SJSA1 (cell line): ENCODE data around the gene DNLZ. TPM values are rescaled to one million over a fixed set of nuclear protein-coding genes. Genes with fewer than 3 reads are reported as not detected.
A peak's percentile ranks its signal among the peaks of the same experiment; 100 is the strongest.

Experiments used
- DNase-seq, 2 experiments: peaks; one replicate each; pipeline ENCODE4 v3.0.0-alpha.2; 2015 to 2020; ENCODE audit warnings: low spot score in 2 of 2, low read depth in 1 of 2
- H3K27ac ChIP-seq: fragments of 250-450 bp; sonication (Bioruptor Pico); 2 replicates; pipeline ENCODE4 v1.5.1; 2020; ENCODE audit warnings: mild to moderate bottlenecking, moderate library complexity
- H3K27me3 ChIP-seq: fragments of 250-450 bp; sonication (Bioruptor Pico); replicated peaks from 2 replicates; pipeline ENCODE4 v1.5.1; 2020; ENCODE audit warnings: mild to moderate bottlenecking, moderate library complexity
- H3K36me3 ChIP-seq: fragments of 250-450 bp; sonication (Bioruptor Pico); 2 replicates; pipeline ENCODE4 v1.5.1; 2020; ENCODE audit warnings: mild to moderate bottlenecking
- H3K4me1 ChIP-seq: fragments of 250-450 bp; sonication (Bioruptor Pico); replicated peaks from 2 replicates; pipeline ENCODE4 v1.6.1; 2021; ENCODE audit warnings: mild to moderate bottlenecking
- H3K4me3 ChIP-seq: fragments of 250-450 bp; sonication (Bioruptor Pico); 2 replicates; pipeline ENCODE4 v1.5.1; 2020; ENCODE audit warnings: mild to moderate bottlenecking
- H3K9me3 ChIP-seq: fragments of 250-450 bp; sonication (Bioruptor Pico); replicated peaks from 2 replicates; pipeline ENCODE4 v1.5.1; 2020; ENCODE audit warnings: mild to moderate bottlenecking
- total RNA-seq: library from RNA; depleted of rRNA; stranded (reverse); fragments of >200 nt; shearing (Covaris generic); gene quantifications from 2 replicates; pipeline ENCODE4 v1.2.3, GENCODE V29; 2014

Gene DNLZ
- total RNA-seq, 1 experiment from 2014 or later, result 43.0 TPM

DNA sequence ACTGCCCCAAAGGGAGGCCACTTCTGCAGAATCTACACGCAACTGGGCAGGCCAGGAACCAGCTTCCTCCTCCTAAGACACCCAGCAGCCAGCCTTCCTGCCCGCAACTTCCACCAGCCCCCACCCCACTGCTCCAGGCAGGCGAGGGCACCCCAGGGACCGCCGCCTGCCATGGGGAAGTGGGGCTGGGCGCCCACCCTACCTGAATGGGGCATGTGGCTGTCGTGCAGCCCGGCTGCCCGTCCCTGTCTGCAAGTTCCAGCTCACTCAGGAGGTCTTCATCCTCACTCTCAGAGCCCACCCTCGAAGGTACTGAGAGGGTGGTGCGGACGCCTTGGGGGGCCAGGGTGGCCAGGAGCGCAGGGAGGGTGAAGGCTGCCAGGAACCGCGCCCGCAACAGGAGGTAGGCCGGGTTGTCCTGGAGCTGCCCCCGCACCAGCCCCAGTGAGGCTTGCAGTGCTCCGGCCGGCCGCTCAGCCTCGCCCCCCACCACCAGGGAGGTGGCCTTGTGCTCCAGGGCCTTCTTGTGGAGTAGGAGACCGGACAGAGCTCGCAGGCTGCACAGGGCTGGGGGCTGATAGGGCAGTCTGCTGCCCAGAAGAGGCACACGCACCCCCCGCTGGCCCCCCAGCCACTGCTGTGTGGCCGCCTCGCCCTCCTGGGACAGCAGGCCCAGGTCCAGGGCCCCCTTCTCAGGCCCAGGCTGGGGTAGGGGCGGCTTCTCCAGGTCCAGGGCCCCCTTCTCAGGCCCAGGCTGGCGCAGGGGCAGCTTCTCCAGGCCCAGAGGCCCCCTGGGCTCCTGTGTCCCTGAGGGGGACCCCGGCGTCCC is 14.0 kb upstream of the DNLZ start:
- Histone ChIP-seq H3K36me3 (peaks cover 31% of the 10 kb centered on the region), H3K27me3 (no peaks in the 10 kb centered on the region), H3K9me3 (no peaks in the 10 kb centered on the region), H3K4me3 (no peak overlapping the region), H3K27ac (no peak overlapping the region), H3K4me1 (peaks cover 9% of the 10 kb centered on the region)
- DNase-seq, result no peak

DNA sequence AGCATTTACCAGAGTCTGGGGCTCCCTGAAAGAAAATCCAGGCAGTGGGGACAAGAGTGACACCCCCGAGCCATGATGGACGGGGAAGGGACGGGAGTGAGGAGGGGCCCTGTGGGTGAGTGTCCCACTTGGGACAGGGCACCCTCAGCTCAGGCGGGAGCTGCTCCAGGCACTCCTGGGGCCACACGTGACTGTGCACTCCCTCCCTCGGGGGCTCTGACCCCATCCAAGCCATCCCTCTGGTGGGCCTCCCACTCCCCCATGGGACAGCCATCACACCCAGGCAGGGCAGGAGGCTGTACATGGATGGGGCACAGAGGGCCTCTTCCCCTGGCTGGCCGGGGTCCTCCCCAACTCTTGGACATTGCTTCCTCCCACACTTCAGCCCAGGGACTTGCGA is 12.9 kb upstream of the DNLZ start:
- no peak for DNase-seq
- H3K36me3 ChIP-seq, result peaks cover 20% of the 10 kb centered on the region
- no peak overlapping the region for H3K27ac ChIP-seq
- H3K4me3 ChIP-seq, result no peak overlapping the region
- H3K4me1 ChIP-seq, result peaks cover 16% of the 10 kb centered on the region
- H3K9me3 ChIP-seq, result no peaks in the 10 kb centered on the region
- no peaks in the 10 kb centered on the region for H3K27me3 ChIP-seq

- Histone ChIP-seq H3K27ac (no peak overlapping the region), H3K4me1 (peaks cover 16% of the 10 kb centered on the region), H3K9me3 (no peaks in the 10 kb centered on the region), H3K4me3 (no peak overlapping the region), H3K27me3 (no peaks in the 10 kb centered on the region), H3K36me3 (peaks cover 10% of the 10 kb centered on the region)
- no peak for DNase-seq
Observed at GRCh38 chr9:136375096-136375495, 11.6 kb upstream of the DNLZ start.

DNA sequence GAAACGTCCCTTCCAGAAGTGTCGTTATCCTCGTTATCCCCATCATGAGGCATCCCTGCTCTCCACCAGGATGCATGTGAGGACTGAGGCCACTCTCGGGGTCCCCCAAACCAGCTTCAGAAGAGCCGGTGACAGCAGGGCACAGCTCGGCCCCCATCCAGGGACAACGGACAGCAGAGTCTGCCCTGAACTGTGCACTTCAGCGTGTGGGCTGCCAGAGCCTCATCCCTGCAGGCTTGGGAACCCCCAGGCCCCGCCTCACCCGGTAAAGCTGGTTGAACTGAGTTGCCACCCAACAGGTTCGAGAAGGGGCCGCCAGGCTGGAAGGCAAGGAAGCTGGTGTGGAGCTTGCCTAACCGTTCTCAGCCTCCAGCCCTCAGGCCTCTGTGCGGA is 10.6 kb upstream of the DNLZ start:
- Histone ChIP-seq H3K4me1 (peaks cover 16% of the 10 kb centered on the region), H3K27me3 (no peaks in the 10 kb centered on the region), H3K36me3 (peaks cover 7% of the 10 kb centered on the region), H3K4me3 (no peak overlapping the region), H3K9me3 (no peaks in the 10 kb centered on the region), H3K27ac (no peak overlapping the region)
- DNase-seq, result no peak

- no peak for DNase-seq
- H3K27ac ChIP-seq, result no peak within 1 kb of the TSS
Observed at GRCh38 chr9:136373300-136374182, 10.0 kb upstream of the DNLZ start, which contains the start of gene CARD9. Gene CARD9, minus strand, starts transcription at chr9:136373669. Its CDS starts 1,591 bp downstream, at chr9:136372078.

DNA sequence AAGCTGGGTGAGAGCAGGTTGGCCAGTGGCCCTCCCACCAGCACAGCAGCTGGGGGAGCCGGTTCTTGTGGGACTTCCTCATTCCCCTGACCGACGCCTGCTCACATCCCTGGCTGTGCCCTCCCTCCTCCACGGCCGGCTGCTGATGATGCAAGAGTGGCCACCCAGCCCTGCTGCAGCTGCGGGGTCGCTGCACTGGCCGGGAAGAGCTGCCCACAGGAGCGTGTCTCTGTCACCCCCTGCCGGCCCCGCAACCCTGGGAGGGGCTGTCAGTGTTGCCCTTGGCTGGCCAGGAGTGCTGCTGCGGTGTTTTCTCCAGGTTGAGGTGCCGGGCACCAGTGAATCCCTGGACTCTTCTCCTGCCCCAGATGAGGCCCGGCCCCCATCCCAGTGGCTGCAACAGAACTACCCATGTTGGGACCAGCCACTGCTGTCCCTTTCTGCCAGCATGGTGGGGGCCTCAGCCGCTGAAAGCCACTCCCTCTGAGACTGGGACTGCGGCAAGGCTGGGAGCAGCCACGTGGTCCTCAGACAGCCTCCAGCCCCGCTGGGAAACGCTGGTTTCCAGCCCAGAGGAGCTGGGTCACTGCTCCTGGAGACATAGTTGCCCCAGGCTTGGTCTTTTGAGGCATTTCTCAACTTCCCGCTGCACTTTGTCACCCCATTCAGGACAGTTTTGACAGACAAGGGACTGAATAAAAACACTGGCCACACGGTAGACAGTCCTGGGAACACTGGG is 9.2 kb upstream of the DNLZ start:
- Histone ChIP-seq H3K36me3 (no peaks in the 10 kb centered on the region; the same call in none of the 2 replicates), H3K4me3 (no peak overlapping the region), H3K27me3 (no peaks in the 10 kb centered on the region), H3K9me3 (no peaks in the 10 kb centered on the region), H3K27ac (no peak overlapping the region), H3K4me1 (peaks cover 16% of the 10 kb centered on the region)
- peak; percentile 59 to 70 for DNase-seq

More at GRCh38 chr9:136373300-136374182, 10.0 kb upstream of the DNLZ start, which contains the start of gene CARD9:
- Histone ChIP-seq H3K4me1 (peaks cover 16% of the 10 kb centered on the region), H3K27me3 (no peaks in the 10 kb centered on the region), H3K36me3 (peaks cover 3% of the 10 kb centered on the region), H3K4me3 (no peak within 1 kb of the TSS), H3K9me3 (no peaks in the 10 kb centered on the region)

DNA sequence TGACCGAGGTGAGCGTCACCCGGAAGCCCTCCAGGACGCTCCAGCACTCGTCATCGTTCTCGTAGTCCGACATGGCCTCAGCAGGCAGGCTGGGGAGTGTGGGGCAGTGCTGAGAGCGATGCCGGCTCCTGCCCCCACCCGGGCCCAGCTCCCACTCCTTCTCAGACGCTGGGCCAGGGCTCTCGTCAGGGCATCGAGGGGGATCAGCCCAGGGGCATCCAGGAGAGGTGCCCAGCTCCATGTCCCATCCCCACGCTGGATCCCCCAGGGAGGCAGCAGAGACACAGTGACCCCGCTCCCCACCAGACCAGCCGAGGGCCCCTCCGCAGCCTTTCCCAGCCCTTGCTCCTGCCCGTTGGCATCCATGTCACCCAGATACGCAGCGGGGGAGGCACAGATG is 8.5 kb upstream of the DNLZ start:
- Histone ChIP-seq H3K4me1 (peaks cover 16% of the 10 kb centered on the region), H3K27ac (no peak overlapping the region), H3K9me3 (no peaks in the 10 kb centered on the region), H3K27me3 (no peaks in the 10 kb centered on the region), H3K36me3 (no peaks in the 10 kb centered on the region; the same call in 1 of the 2 replicates), H3K4me3 (no peak overlapping the region)
- no peak for DNase-seq

- no peaks in the 10 kb centered on the region for H3K9me3 ChIP-seq
- H3K36me3 ChIP-seq, result no peaks in the 10 kb centered on the region; the same call in 1 of the 2 replicates
Observed at GRCh38 chr9:136371533-136371880, 8.0 kb upstream of the DNLZ start.

GRCh38 chr9:136370687-136371532 is 7.4 kb upstream of the DNLZ start:
- Histone ChIP-seq H3K36me3 (no peaks in the 10 kb centered on the region; the same call in 1 of the 2 replicates), H3K27ac (no peak overlapping the region), H3K4me1 (peaks cover 16% of the 10 kb centered on the region), H3K4me3 (no peak overlapping the region), H3K27me3 (no peaks in the 10 kb centered on the region), H3K9me3 (no peaks in the 10 kb centered on the region)
- no peak for DNase-seq

More at GRCh38 chr9:136371533-136371880, 8.0 kb upstream of the DNLZ start:
- H3K4me3 ChIP-seq, result no peak overlapping the region
- peaks cover 16% of the 10 kb centered on the region for H3K4me1 ChIP-seq
- no peak for DNase-seq
- no peak overlapping the region for H3K27ac ChIP-seq
- H3K27me3 ChIP-seq, result no peaks in the 10 kb centered on the region

DNA sequence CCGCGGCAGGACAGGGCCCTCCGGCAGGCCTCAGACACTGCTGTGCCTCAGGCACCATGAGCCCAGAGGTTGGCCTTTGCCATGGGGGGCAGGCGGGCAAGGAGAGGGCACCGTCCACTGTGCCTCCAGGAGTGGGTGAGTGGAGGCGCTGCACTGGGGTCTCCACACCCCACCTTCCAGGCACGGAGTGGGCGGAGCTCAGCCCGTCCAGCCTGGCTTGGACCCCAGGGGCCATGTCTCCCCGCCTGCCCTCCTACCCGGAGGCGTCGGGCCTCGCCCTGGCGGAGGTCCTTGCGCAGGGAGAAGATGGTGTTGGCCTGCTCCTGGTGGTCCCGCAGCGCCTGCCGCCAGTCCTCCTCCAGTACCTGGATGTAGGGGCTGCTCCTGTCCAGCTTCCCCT is 6.5 kb upstream of the DNLZ start:
- Histone ChIP-seq H3K4me1 (peaks cover 16% of the 10 kb centered on the region), H3K9me3 (no peaks in the 10 kb centered on the region), H3K27me3 (no peaks in the 10 kb centered on the region), H3K4me3 (no peak overlapping the region), H3K27ac (no peak overlapping the region), H3K36me3 (no peaks in the 10 kb centered on the region)
- DNase-seq, result no peak

DNA sequence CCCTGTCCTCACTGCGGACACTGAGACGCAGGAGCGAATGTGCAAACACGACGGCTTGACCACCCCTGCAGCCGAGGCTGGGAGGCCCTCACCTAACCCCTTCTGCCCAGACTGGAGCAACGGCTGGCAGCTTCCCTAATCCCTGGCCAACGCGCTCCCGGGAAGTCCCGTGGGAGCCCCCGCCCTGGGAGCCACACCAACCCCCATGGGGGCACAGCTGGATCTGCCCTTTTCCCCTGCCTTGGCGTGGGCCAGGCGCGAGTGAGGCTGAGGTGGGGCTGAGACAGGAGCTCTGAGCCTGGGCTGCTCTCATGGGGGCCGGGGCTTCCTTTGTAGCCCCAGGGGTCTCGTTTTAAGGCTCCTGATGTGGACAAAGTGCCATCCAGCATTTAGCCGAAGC is 4.6 kb upstream of the DNLZ start:
- no peak overlapping the region for H3K4me3 ChIP-seq
- no peak for DNase-seq
- peaks cover 7% of the 10 kb centered on the region for H3K36me3 ChIP-seq
- peaks cover 23% of the 10 kb centered on the region for H3K4me1 ChIP-seq
- H3K27ac ChIP-seq, result no peak overlapping the region
- no peaks in the 10 kb centered on the region for H3K27me3 ChIP-seq
- H3K9me3 ChIP-seq, result peaks cover 7% of the 10 kb centered on the region

DNA sequence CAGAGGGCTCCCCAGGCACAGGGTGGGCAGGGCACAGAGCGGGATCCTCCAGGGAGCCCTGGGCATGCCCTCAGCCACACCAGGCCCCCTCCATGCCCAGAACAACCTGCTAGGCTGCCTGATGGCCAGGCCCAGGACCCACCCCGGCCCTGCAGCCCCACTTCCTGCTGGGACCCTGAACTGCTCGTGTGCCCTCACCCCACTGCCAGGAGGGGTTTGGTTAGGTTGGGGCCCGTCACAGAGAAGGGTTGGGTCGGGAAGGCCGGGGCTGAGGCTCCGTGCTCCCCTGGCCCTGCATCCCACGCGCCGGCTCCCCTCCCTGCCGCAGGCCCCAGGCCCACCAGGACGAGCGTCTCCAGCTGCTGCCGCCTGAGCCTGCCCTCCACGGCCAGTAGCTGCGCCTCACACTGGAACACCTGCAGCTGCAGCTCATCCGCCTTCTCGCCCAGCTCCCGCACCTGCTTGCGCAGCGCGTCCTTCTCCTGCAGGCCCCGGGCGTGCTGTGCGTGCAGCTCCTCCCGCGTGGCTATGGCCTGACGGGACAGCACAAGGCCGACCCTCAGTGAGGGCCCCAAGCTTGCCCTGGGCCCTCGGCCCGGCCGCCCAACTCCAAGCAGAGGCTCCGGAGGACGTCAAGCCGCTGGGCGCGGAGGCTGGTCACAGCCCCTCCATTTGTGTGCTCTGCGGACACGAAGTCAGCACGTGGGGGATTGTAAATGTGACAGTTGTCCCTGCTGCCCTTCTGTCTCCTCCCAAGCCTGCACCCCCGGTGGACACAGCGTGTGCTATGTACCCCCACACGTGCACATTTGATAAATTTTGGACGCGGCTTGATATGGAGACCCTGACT is 4.0 kb upstream of the DNLZ start:
- H3K9me3 ChIP-seq, result peaks cover 7% of the 10 kb centered on the region
- H3K4me1 ChIP-seq, result peaks cover 21% of the 10 kb centered on the region
- H3K4me3 ChIP-seq, result no peak overlapping the region
- no peaks in the 10 kb centered on the region for H3K27me3 ChIP-seq
- H3K27ac ChIP-seq, result no peak overlapping the region
- peaks cover 11% of the 10 kb centered on the region for H3K36me3 ChIP-seq
- no peak for DNase-seq
